H1 (cell line): Measurements from ENCODE around the gene ARHGEF25.
"Not testable (repeated sequence)": the region's sequence is repeated elsewhere in the genome, so short reads cannot be mapped to it uniquely, and the experiment has no call there.

Experiments used
- CEBPB ChIP-seq: IDR thresholded peaks from 2 replicates; pipeline ENCODE4 v1.6.1; 2012; ENCODE audit warnings: low read depth, low read length
- NRF1 ChIP-seq: IDR thresholded peaks from 2 replicates; pipeline ENCODE4 v1.6.1; 2011; ENCODE audit warnings: mild to moderate bottlenecking, low read depth, low read length, improper control_type of control experiment
- POLR2AphosphoS5 ChIP-seq: IDR thresholded peaks from 2 replicates; pipeline ENCODE4 v1.6.1; 2011; ENCODE audit warnings: low read depth, low read length
- SIX5 ChIP-seq: IDR thresholded peaks from 2 replicates; pipeline ENCODE4 v1.6.1; 2011; ENCODE audit warnings: mild to moderate bottlenecking, low read depth, low read length
- TF ChIP-seq, protein P1 (sequence below), 3 experiments: IDR thresholded peaks; 1 replicate in 2 of 3; 2 replicates in 1 of 3; pipeline versions ENCODE4 v1.5.1 to v1.6.1; 2011; ENCODE audit warnings: low read length in 3 of 3, mild to moderate bottlenecking in 3 of 3, inconsistent platforms in 2 of 3, low read depth in 1 of 3, moderate library complexity in 1 of 3; ENCODE audit not compliant: insufficient read depth in 1 of 3; ENCODE audit errors: control extremely low read depth in 1 of 3

DNA sequence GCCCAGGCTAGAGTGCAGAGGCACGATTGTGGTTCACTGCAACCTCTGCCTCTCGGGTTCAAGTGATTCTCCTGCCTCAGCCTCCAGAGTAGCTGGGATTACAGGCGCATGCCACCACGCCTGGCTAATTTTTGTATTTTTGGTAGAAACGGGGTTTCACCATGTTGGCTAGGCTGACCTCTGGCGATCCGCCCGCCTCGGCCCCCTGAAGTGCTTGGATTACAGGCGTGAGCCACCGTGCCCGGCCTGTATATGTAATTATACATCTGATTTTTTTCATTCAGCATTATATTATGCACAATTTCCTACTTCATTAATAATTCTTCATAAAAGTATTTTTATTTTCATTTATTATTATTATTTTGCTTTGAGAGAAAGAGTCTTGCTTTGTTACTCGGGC, 40.8 kb upstream of the ARHGEF25 start:
- TF ChIP-seq SIX5, CEBPB, NRF1, POLR2AphosphoS5: not testable (repeated sequence)
- TF ChIP-seq, protein P1, sequence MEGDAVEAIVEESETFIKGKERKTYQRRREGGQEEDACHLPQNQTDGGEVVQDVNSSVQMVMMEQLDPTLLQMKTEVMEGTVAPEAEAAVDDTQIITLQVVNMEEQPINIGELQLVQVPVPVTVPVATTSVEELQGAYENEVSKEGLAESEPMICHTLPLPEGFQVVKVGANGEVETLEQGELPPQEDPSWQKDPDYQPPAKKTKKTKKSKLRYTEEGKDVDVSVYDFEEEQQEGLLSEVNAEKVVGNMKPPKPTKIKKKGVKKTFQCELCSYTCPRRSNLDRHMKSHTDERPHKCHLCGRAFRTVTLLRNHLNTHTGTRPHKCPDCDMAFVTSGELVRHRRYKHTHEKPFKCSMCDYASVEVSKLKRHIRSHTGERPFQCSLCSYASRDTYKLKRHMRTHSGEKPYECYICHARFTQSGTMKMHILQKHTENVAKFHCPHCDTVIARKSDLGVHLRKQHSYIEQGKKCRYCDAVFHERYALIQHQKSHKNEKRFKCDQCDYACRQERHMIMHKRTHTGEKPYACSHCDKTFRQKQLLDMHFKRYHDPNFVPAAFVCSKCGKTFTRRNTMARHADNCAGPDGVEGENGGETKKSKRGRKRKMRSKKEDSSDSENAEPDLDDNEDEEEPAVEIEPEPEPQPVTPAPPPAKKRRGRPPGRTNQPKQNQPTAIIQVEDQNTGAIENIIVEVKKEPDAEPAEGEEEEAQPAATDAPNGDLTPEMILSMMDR (IDR thresholded peaks at IDR 0.05; ENCODE audit: control extremely low read depth in 1 of 3, insufficient read depth in 1 of 3, low read depth in 1 of 3, low read length in 3 of 3), result not testable (repeated sequence)
